GM21447 (cell line): ENCODE data around the gene PTPN21.
A peak's percentile ranks its signal among the peaks of the same experiment; 100 is the strongest.

ENCODE experiments used
- ATAC-seq: cut with Tn5 transposase; IDR thresholded peaks from one replicate; pipeline ENCODE4 v1.9.1; 2021; ENCODE audit not compliant: unreplicated experiment

The PTPN21 gene

GRCh38 chr14:88507208-88507607 lies 47.6 kb downstream of the PTPN21 start:
- ATAC-seq: no peak

- no peak for ATAC-seq
Measured at GRCh38 chr14:88505621-88506020, 49.2 kb downstream of the PTPN21 start.

- ATAC-seq: no peak
Measured at GRCh38 chr14:88504602-88505001, 50.2 kb downstream of the PTPN21 start.

- no peak for ATAC-seq
Measured at GRCh38 chr14:88503754-88504406, 50.9 kb downstream of the PTPN21 start.

DNA sequence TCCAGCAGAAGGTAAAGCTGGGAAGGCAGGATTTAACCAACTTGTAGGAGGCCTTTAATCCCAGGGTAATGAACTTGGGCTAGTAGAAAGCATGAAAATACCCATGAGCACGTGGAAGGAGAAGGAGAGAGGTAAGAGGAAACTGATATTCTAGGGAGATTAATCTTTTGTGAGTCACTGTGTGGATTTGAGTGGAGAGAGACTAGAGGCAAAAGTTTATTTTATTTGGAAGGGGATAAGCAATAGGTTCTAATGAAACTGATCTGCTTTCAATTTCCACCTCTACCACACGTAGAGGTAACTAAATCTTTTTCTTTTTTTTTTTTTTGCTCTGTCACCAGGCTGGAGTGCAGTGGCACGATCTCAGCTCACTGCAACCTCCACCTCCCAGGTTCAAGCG lies 52.1 kb downstream of the PTPN21 start:
- ATAC-seq: no peak

GRCh38 chr14:88500611-88501010 lies 54.2 kb downstream of the PTPN21 start:
- no peak for ATAC-seq

DNA sequence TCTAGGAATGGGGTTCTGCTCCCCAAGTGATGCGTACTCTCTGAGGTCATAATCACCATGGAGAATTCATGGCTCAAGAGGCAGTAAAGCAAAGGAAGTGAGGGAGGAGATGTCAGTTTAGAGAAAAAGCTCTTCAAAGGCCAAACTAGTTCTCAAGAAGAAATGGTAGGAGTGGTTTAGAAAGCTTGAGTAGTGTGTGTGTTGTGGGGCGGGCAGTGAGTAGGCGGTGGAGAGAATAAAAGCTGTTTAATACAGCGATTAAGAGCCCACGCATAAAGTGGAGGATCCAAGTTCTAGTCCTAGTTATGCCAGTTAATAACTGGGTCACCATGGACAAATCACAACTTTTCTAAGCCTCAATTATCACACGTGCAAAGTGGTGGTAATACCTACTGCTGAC lies 55.6 kb downstream of the PTPN21 start:
- ATAC-seq: no peak

GRCh38 chr14:88496414-88496813 lies 58.4 kb downstream of the PTPN21 start:
- ATAC-seq: no peak

DNA sequence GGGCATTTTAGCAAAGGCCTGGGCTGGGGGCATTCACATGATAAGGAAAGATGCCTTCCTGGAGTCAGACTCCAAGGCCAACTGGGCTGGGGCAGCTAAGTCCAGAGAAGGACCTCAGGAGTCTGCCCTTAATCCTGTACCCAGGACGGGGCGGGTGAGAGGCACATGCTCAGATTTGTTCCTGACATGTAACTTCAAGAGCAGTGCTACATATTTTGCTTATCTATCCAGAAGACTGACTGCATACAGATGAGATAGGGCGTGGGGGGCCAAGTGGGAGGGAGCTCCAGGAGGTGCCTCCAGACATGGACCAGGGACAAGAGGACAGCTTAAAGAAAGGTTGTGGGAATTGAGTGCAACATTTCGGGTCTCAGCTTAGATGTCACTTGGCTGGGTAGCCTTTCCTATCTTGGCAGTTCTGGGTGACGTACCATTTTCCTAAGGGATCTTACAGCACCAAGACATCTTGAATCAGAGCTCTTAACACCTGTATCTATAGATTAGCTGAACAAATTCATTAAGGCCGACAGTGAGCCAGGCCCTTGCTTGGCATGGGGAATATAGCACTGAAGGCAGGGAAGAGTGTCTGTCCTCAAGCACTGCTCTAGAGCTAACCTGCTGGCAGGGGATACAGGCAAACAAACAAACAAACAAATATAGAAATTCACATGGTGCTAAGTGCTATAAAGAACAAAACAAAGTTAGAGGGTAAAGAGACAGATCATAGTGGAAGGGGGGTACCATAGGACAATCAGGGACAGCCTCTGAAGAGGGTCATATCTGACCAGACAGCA lies 61.2 kb downstream of the PTPN21 start:
- ATAC-seq: no peak

GRCh38 chr14:88492272-88493089 lies 62.3 kb downstream of the PTPN21 start:
- ATAC-seq: peak; percentile 96

DNA sequence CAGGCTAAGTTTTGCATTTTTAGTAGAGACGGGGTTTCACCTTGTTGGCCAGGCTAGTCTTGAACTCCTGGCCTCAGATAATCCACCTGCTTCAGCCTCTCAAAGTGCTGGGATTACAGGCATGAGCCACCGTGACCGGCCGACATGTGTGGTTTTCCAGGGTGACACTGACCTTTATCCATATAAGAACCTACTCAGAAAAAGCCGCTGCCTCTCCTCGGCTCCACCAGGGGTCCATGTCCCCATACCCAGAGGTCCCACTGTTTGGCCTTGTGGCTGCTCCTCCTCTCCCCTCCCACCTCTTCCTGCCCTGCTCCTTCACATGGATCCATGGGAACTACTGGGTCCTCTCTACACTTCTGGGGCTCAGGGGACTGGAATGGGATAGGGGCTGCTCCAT lies 64.6 kb downstream of the PTPN21 start:
- no peak for ATAC-seq

DNA sequence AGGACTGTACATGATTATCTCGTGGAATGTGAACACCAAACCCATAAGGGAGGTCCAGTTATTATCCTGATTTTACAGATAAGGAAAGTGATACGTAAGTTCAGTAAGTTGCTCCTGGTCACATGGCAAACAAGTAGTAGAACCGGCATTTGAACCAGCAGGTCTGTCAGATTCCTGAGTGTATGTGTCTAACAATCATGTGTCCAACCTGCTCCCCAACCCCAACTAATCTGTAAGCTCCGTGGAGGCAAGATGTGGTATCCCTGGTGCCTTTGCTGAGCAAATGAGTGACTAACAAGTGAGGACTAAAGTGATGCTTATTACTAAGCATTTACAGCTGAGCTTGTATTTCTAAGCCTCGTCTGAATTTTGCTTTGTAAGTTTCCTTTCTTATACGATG lies 65.9 kb downstream of the PTPN21 start:
- no peak for ATAC-seq

GRCh38 chr14:88488081-88488480 lies 66.7 kb downstream of the PTPN21 start:
- no peak for ATAC-seq

- ATAC-seq: no peak
Measured at GRCh38 chr14:88482524-88482923, 72.3 kb downstream of the PTPN21 start.

GRCh38 chr14:88481794-88482193 lies 73.0 kb downstream of the PTPN21 start:
- ATAC-seq: no peak

DNA sequence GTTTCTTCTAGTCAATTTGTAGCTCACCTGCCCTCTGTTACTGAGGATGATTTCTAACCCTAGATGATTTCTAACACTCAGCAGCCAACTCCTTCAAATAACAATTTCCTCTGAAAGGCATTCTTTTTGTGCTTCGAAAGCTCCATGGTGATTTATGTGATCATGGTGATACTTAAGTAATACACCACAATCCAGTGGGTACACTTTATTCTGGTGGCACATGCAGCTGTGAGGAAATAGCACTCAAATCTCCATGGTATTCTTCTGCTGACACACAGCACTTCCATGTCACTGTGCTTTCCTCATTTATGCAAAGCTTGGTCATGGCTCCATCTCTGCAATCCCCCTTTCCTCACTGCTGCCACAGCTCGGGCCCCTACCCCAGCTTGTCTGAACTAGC lies 73.7 kb downstream of the PTPN21 start:
- no peak for ATAC-seq

- ATAC-seq: no peak
Measured at GRCh38 chr14:88479574-88479987, 75.2 kb downstream of the PTPN21 start.

GRCh38 chr14:88478931-88479330 lies 75.9 kb downstream of the PTPN21 start:
- ATAC-seq: no peak

DNA sequence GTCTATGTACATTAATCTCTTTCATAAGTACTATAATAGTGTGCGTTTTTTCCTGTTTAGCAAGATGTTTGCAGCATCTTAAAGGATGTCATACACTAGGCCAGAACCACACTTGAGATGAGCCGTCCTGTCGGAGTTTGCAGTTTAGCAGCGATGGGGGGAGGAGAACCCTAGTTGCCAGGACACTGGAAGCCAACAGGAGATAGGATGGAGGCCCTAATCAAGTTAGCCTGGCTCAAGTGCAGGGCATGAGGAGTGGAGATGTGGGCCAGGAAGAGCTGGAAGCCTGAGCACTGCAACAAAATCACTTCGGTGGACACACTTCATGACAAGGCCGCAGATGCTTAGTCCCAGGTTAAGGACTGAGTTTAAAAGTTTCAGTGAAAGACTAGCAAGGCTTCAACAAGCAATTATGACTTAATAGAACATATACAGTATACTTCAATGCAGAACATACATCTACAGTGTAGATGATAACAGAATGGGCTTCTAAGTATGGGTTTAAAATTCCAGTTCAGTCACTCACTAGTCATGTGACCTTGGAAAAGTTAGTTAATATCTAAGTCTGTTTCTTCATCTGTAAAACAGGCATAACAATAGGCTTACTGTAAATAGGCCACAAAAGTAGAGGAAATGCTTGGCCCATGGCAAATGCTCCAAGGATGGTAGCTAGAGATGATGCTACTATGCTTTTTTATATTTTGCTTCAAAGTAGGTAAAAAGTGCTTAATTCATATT lies 77.1 kb downstream of the PTPN21 start:
- no peak for ATAC-seq

DNA sequence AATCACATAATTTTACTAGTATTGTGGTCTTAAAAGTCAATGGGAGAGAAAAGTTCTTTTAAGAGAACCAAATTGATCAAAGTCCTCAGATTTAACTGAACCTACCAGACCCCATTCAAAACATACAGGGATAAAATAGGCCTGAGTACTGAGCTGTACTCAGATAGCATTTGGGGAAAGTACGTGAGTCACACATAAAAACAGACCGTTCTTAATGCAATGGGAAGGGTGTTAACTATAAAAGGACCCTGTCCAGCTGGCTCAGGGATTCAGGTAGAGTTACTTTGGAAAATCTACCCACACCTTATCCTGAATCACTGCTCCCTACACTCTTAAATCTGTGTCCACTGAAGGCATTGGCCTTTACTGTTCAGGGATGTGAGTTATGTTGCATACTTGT lies 78.0 kb downstream of the PTPN21 start:
- no peak for ATAC-seq

DNA sequence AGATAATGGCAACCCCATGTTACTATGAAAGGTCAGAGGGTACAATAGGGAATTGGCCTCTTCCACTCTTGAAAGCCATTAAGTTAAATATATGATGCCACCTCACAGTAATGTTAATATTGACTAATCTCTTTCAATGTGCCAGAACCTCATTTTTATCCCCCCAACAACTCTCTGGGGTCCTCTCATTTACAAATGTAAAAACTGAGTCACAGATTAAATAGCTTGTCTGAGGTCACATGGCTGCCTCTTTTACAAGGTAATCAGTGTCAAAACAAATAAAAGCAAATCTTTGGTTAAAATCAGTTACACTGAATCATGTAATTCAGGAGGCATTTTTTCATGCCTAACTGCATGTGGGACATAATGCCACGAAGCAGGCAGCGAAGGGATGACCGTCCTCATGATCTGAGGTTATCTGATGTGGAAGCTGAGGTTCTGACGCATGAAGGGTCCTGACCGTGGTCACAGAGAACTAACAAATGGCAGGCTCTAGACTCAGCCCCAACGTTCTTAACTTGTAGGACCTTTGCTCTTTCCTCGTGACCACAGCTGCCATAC lies 78.5 kb downstream of the PTPN21 start:
- no peak for ATAC-seq
